ENCODE measurements around the gene VWA7.
A peak's percentile ranks its signal among the peaks of the same experiment; 100 is the strongest.

The VWA7 gene

DNA sequence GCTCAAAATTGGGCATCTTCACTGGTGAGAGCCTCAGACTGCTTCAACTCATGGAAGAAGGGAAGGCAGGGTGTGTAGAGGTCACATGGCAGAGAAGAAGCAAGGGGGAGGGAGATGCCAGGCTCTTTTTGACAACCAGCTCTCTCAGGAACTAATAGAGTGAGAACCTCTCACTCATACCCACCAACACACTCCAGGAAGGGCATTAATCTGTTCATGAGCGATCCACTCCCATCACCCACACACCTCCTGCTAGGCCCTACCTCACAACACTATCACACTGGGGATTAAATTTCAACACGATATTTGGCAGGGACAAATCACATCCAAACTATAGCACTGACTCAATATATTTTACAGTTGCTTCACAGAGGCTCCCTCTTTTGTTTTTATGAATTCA, 35.3 kb downstream of the VWA7 start:
- TF ChIP-seq, protein P1, sequence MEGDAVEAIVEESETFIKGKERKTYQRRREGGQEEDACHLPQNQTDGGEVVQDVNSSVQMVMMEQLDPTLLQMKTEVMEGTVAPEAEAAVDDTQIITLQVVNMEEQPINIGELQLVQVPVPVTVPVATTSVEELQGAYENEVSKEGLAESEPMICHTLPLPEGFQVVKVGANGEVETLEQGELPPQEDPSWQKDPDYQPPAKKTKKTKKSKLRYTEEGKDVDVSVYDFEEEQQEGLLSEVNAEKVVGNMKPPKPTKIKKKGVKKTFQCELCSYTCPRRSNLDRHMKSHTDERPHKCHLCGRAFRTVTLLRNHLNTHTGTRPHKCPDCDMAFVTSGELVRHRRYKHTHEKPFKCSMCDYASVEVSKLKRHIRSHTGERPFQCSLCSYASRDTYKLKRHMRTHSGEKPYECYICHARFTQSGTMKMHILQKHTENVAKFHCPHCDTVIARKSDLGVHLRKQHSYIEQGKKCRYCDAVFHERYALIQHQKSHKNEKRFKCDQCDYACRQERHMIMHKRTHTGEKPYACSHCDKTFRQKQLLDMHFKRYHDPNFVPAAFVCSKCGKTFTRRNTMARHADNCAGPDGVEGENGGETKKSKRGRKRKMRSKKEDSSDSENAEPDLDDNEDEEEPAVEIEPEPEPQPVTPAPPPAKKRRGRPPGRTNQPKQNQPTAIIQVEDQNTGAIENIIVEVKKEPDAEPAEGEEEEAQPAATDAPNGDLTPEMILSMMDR (IDR thresholded peaks at IDR 0.05; ENCODE audit: insufficient read depth, low read depth, low read length, missing control alignments) = no peak
- no peak for DNase-seq (ENCODE audit: low read depth)

DNA sequence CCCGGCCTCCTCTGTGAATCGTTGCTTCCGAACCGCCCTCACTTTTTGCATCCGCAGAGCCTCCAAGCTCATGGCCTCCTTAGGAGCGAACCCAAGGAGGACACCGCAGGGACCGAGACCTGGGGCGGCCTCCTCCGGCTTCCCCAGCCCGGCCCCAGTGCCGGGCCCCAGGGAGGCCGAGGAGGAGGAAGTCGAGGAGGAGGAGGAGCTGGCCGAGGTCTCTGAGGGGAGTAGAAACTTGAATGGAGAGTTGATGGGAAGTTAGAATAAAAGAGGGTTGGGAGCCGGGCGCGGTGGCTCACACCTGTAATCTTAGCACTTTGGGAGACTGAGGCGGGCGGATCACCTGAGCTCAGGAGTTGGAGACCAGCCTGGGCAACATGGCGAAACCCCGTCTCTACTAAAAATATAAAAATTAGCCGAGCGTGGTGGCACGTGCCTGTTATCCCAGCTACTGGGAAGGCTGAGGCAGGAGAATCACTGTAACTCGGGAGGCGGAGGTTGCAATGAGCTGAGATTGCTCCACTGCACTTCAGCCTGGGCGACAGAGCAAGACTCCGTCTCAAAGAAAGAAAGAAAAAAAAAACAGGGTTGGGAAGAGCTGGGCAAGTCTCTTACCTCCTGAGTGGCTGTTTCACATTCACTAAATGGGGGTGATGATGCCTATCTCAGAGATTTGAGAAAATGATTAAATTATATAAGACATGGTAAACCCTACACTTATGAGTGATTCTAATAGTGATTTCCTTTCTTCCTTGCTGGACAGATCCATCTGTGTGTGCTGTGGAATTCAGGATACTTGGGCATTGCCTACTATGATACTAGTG, 36.5 kb downstream of the VWA7 start:
- TF ChIP-seq, protein P1 (IDR thresholded peaks at IDR 0.05; ENCODE audit: insufficient read depth, low read depth, low read length, missing control alignments) = no peak
- DNase-seq (ENCODE audit: low read depth) = peak; percentile 62

More for the DNA sequence above, 35.3 kb downstream of the VWA7 start:
- no peak overlapping the region for H3K4me3 ChIP-seq (ENCODE audit: low read depth, low read length)

DNA sequence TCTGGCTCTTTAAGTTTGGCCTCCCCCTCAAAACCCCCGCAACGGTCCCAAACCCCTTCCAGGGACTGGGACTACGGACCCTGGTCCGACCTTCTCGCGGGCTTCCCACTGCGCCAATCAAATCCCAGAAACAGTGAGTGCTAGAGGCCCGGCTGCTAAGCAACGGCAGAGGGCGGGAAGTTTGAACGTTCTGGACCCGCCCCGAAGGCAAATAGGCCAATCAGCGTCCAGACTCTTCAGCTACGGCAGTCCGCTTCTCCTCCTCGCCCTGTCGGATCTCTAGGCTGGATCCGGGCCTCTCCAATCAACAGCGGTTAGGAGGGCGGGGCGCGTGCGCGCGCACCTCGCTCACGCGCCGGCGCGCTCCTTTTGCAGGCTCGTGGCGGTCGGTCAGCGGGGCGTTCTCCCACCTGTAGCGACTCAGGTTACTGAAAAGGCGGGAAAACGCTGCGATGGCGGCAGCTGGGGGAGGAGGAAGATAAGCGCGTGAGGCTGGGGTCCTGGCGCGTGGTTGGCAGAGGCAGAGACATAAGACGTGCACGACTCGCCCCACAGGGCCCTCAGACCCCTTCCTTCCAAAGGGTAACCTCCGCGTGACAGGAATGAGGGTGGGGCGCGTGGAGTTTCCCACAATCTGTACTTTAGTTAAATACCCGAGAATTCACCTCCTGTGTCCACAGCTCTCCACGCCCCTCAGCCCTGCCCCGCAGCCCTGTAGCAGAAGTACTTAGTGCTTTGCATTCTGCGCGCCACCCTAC, 37.3 kb downstream of the VWA7 start, which contains the start of gene MSH5:
MSH5 (plus strand) TSS at position 367 of the 758 bp plus-strand sequence. CDS start 462 bp downstream, outside the sequence.
- peak; percentile 99 for DNase-seq (ENCODE audit: low read depth)
- peak within 1 kb of the TSS; percentile 90 for H3K4me3 ChIP-seq (ENCODE audit: low read depth, low read length)
- TF ChIP-seq, protein P1 (IDR thresholded peaks at IDR 0.05; ENCODE audit: insufficient read depth, low read depth, low read length, missing control alignments) = no peak

More for the DNA sequence above, 36.5 kb downstream of the VWA7 start:
- peak overlapping the region; percentile 90 for H3K4me3 ChIP-seq (ENCODE audit: low read depth, low read length)

DNA sequence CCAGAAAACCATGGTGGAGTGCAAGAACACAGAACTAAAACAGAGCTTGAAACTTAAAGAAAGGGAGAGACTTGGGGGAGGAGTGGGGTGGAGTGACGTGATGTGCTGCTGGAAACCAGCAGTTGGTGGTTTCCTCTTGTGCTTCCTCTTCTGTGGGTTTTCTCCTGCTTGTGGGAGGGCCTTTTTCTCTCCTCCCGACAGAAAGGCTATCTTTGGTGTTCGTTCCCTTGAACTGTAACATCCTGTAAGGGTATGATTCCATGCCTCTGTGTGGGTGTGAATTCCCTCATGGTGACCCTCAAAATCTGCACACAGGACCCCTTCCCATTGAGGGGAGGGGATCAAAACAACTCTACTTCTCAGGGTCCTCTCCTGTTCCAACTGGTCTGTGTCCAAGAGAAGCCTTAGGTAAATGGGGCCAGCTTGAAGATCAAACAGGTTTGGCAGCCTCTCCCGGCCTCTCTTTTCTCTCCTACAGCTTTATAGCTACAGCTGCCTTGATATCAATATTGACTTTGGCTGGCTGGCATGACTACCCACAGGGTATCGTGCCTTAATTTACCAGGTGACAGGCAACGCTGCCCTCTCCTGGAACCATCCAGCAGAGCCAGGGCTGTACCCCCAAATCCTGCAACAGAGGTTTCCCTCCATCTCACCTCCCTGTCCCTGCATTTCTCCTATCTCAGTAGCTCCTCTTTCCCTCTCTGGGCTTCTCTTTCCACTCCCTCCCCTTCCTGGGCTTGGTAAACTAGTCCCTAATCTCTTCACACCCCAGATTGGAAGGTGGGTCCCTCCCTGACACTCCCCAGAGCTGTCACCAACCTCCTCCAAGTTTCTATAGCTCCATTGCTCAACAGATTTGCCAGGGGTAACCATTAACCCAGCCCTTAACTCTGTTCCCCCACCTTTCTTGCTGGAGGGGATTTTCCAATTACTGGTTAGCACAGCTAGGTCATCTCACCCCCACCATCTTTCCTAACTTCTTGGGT, 38.8 kb downstream of the VWA7 start:
- H3K4me3 ChIP-seq (ENCODE audit: low read depth, low read length) = peak overlapping the region; percentile 56
- TF ChIP-seq, protein P1 (IDR thresholded peaks at IDR 0.05; ENCODE audit: insufficient read depth, low read depth, low read length, missing control alignments) = no peak
- peak; percentile 90 for DNase-seq (ENCODE audit: low read depth)

DNA sequence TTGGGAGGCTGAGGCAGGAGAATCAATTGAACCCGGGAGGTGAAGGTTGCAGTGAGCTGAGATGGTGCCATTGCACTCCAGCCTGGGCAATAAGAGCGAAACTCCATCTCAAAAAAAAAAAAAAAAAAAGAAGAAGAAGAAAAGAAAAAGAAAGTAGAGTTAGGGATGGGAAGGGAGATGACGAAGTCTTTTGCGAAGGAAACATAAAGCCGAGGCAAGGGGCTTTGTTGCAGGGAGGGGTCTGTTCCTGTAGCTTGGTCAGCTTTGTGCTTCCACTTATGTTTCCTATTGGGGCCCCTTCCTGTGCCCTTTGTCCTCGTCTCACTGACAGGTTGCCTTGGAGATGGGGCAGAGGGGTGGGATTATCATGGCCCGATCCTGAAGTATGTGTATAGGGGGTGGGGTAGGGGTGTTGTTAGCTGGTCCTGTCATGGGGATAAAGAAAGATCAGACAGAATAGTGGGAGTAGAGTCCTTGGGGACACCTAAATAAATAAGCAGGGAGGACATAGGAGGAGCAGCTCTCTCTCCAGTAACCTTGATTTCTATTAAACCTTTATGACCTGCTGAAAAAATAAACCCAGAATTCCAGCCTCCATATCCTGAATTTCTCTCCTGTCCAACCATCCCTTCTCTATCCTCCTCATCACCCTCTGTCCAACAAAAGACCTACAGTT, 39.7 kb downstream of the VWA7 start:
- peak; percentile 50 for DNase-seq (ENCODE audit: low read depth)

More for the DNA sequence above, 39.7 kb downstream of the VWA7 start:
- peak overlapping the region; percentile 36 for H3K4me3 ChIP-seq (ENCODE audit: low read depth, low read length)
- TF ChIP-seq, protein P1 (IDR thresholded peaks at IDR 0.05; ENCODE audit: insufficient read depth, low read depth, low read length, missing control alignments) = no peak
